ENCODE data around the gene PDX1. TPM values are rescaled to one million over a fixed set of nuclear protein-coding genes. Genes with fewer than 3 reads are reported as not detected.
A peak's percentile ranks its signal among the peaks of the same experiment; 100 is the strongest.

PDX1 gene
- total RNA-seq, 2 donors from 2014 or later, result 0.35 to 0.54 TPM

DNA sequence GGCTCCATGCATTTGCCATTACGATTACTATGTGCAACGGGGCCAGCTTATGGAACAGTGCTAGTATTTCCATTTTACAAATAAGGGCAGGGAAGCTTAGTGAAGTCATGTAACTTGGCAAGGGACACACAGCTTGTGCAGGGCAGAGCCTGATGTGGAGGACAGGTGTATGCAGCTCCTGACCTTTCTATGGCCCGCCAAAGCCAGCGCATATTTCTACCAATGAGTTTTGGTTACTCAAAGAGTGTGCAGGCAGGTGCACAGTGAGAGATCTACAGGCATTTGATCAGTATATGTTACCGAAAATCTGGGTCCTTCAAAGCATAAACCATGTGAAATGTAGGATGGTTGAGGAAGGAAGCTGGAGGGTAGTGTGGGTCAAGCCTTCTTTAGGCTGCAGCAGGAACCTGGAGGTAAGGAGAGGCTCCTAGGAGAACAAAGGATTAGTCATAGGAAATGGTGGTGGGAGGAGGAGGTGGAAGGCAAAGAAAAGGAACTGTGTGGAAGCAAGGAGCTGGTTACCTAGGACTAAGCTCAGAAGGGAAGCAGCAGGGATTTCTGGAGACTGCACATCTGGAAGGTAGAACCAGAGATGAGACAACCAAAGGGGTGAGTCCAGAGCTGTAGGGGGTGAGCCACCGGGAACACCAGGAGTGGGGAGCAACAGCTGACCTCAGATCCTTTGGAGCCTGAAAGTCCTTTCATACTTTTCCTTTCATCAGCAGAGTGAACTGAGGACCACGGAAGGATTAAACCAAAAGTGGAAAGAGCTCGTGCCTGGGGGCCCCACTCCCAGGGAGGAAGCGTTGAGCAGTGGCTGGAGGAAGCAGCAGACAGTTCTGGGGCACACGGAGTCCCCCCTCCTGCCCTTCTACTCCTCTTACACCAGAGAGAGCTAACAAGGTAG lies 4.2 kb upstream of the PDX1 start:
- peaks cover 12% of the 10 kb centered on the region for H3K4me1 ChIP-seq
- intact Hi-C loops (cut with DNase I), result no loop called here
- no peak for DNase-seq
- peaks cover 50% of the 10 kb centered on the region for H3K27me3 ChIP-seq
- H3K9ac ChIP-seq (ENCODE audit: low read depth in 2 of 2, low read length in 2 of 2), result no peak overlapping the region
- H3K27ac ChIP-seq, result no peak overlapping the region
- H3K4me3 ChIP-seq, result no peak overlapping the region
- H3K36me3 ChIP-seq, result no peaks in the 10 kb centered on the region
- H3K9me3 ChIP-seq, result no peaks in the 10 kb centered on the region
- TF ChIP-seq, protein P1, sequence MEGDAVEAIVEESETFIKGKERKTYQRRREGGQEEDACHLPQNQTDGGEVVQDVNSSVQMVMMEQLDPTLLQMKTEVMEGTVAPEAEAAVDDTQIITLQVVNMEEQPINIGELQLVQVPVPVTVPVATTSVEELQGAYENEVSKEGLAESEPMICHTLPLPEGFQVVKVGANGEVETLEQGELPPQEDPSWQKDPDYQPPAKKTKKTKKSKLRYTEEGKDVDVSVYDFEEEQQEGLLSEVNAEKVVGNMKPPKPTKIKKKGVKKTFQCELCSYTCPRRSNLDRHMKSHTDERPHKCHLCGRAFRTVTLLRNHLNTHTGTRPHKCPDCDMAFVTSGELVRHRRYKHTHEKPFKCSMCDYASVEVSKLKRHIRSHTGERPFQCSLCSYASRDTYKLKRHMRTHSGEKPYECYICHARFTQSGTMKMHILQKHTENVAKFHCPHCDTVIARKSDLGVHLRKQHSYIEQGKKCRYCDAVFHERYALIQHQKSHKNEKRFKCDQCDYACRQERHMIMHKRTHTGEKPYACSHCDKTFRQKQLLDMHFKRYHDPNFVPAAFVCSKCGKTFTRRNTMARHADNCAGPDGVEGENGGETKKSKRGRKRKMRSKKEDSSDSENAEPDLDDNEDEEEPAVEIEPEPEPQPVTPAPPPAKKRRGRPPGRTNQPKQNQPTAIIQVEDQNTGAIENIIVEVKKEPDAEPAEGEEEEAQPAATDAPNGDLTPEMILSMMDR (IDR thresholded peaks at IDR 0.05), result no peak

DNA sequence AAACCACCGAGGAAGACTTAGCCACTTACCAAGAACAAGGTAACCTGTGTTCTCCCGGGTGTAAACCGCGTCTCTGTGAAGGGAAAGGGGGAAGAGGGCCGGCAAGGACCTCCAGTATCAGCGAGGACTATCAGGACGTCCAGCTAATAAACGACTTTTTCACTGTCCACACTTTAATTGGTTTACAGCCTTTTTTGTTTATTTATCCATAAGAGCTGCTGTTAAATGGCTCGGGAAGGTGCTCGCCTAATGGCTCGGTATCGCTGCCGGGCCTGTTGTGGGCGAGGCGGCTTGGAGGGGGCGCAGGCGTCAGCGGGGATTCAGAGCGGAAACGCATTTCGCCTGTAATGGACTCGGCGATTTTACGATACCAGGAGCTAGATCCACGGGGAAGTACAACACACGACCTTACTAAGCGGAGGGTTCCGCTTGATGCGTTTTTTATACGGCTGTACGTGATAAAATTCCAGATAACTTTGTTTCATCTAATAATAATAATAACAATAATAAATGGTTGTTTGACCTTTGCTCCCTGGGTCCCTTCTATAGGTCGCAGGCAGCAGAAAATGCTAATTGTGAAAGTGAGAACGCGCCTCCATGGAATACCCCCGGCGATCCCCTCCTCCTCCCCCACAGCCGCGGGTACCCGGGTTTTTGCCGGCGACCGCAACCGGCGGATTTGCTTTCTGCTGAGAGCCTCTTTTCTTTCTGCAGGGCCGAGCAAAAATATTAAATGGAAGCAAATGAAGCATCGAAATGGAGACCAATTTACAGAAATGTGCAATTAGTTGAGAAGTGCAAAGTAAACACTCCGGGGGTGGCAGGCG lies 2.5 kb upstream of the PDX1 start:
- Histone ChIP-seq H3K4me3 (peak overlapping the region; percentile 3), H3K9me3 (no peaks in the 10 kb centered on the region), H3K9ac (ENCODE audit: low read depth in 2 of 2, low read length in 2 of 2) (no peak overlapping the region), H3K36me3 (no peaks in the 10 kb centered on the region), H3K27ac (no peak overlapping the region), H3K27me3 (peaks cover 68% of the 10 kb centered on the region), H3K4me1 (peaks cover 18% of the 10 kb centered on the region)
- no peak for DNase-seq
- intact Hi-C loops (cut with DNase I), result no loop called here
- TF ChIP-seq, protein P1 (IDR thresholded peaks at IDR 0.05), result no peak

DNA sequence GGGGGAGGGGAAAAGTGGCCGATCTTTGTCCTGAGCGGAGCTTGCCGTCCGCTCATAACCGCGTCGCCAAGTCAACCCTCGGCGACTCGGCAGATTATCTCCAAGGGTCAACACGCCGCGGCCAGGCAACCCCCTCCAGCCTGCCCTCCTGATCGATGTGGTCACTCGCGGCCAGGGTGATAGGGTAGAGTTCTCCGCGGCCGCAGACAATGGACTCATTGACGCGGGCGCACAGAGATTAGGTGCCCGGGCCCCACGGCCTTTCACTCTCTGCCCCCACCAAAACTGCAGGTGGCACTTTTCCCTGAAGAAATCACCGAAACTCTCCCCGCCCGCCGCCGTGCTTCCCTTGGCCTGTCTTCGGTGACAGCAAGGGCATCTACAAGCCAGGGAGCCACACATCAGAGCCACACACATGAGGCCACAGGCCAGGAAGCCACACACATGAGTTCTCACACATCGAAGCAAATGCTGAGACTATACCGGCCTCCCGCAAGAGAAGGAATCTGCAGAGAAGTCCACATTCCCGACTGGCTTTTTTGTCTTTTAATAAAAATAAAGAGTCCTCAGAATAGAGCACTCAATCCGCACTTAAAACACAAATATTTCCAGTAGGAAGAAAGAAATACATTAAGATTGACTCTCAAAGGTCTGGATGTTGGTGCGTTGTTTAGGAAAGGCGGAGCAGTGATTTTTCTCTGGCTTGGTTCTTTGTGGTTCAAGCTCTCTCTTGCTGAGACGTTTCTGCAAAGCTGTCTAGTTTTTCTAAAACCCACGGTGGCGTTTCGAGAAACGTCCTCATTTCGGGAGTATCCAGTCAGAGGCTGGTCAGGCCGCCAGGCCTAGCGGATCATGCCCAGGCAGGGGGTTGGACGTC lies 1.5 kb upstream of the PDX1 start:
- intact Hi-C loops (cut with DNase I), result no loop called here
- H3K9me3 ChIP-seq, result no peaks in the 10 kb centered on the region
- peaks cover 77% of the 10 kb centered on the region for H3K27me3 ChIP-seq
- H3K4me1 ChIP-seq, result peaks cover 18% of the 10 kb centered on the region
- TF ChIP-seq, protein P1 (IDR thresholded peaks at IDR 0.05), result no peak
- no peak overlapping the region for H3K9ac ChIP-seq (ENCODE audit: low read depth in 2 of 2, low read length in 2 of 2)
- DNase-seq, result no peak
- H3K27ac ChIP-seq, result no peak overlapping the region
- H3K36me3 ChIP-seq, result no peaks in the 10 kb centered on the region
- H3K4me3 ChIP-seq, result no peak overlapping the region

DNA sequence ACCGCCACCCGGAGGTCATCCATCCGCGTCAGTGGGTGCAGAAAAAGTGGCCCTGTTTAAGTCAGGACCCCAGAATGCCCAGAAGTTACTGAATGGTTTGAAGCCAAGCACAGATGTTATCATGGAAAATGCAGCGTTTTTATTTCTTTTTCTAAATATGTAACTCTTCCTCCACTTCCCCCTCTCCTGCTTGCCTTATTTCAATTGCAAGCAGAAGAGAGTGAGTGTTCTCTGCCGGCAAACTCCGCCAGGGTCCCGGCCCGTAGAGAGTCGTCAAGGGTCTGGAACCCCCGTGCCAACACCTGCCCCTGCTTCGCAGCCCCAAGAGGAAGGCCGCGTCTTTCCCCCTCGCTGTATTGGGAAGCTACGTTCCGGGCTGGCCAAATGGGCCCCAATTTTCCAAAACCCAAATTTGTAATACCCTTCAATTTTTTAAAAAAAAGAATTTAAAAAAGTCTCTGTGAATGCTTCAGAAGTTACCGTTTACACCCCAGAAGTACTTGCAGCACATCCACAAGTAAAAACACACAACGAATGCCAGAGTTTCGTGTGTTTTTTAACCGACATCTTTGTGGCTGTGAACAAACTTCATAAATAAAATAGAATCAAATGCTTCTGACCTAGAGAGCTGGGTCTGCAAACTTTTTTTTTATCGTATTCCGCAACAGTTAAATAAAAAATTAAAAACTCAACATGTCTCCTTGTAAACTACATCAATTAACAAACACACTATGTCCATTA lies 712 bp upstream of the PDX1 start:
- Histone ChIP-seq H3K9me3 (no peaks in the 10 kb centered on the region), H3K4me3 (no peak overlapping the region), H3K36me3 (no peaks in the 10 kb centered on the region), H3K4me1 (peaks cover 18% of the 10 kb centered on the region), H3K27me3 (peaks cover 85% of the 10 kb centered on the region), H3K27ac (no peak overlapping the region), H3K9ac (ENCODE audit: low read depth in 2 of 2, low read length in 2 of 2) (no peak overlapping the region)
- intact Hi-C loops (cut with DNase I), result no loop called here
- TF ChIP-seq, protein P1 (IDR thresholded peaks at IDR 0.05), result no peak
- DNase-seq, result no peak

Measured in colonic mucosa (tissue), 4 donors.